GM12892 (cell line): Measurements from ENCODE around the gene NRP1.

Experiments used
- DNase-seq: peaks from one replicate; pipeline ENCODE4 v3.0.0; 2011; ENCODE audit not compliant: insufficient read length
- FAIRE-seq: peaks from 2 replicates; lab custom pipeline; 2011; peaks lifted over from hg19 to GRCh38; lab: Jason Lieb, UNC
- POLR2A ChIP-seq: IDR thresholded peaks from 2 replicates; pipeline ENCODE4 v1.6.1; 2011; ENCODE audit warnings: low read depth, low read length, control low read depth
- POLR2AphosphoS5 ChIP-seq: IDR thresholded peaks from 2 replicates; pipeline ENCODE4 v1.6.1; 2011; ENCODE audit warnings: low read depth, low read length, control low read depth
- TAF1 ChIP-seq: IDR thresholded peaks from 2 replicates; pipeline ENCODE4 v1.6.1; 2011; ENCODE audit warnings: low read depth, mild to moderate bottlenecking, control low read depth, low read length, borderline replicate concordance

Gene NRP1

GRCh38 chr10:33368086-33368485, 33.6 kb upstream of the NRP1 start:
- FAIRE-seq: no peak
- TF ChIP-seq POLR2AphosphoS5 (no peak), TAF1 (no peak), POLR2A (no peak)

GRCh38 chr10:33365871-33366411, 31.5 kb upstream of the NRP1 start:
- FAIRE-seq: no peak

More at GRCh38 chr10:33368086-33368485, 33.6 kb upstream of the NRP1 start:
- DNase-seq: no peak

GRCh38 chr10:33365301-33365700, 30.8 kb upstream of the NRP1 start:
- no peak for DNase-seq
- FAIRE-seq: no peak
- TF ChIP-seq POLR2A: no peak

More at GRCh38 chr10:33365871-33366411, 31.5 kb upstream of the NRP1 start:
- DNase-seq: no peak
- TF ChIP-seq POLR2AphosphoS5 (no peak), POLR2A (no peak), TAF1 (no peak)

GRCh38 chr10:33363106-33363505, 28.6 kb upstream of the NRP1 start:
- FAIRE-seq (no peak), DNase-seq (no peak)
- TF ChIP-seq POLR2AphosphoS5 (no peak), TAF1 (no peak), POLR2A (no peak)

GRCh38 chr10:33358016-33358415, 23.5 kb upstream of the NRP1 start:
- DNase-seq (no peak), FAIRE-seq (no peak)
- TF ChIP-seq POLR2AphosphoS5: no peak
- TF ChIP-seq POLR2A: no peak
- TF ChIP-seq TAF1: no peak

GRCh38 chr10:33355274-33355673, 20.8 kb upstream of the NRP1 start:
- no peak for FAIRE-seq
- TF ChIP-seq POLR2A (no peak), POLR2AphosphoS5 (no peak), TAF1 (no peak)
- DNase-seq: no peak

GRCh38 chr10:33353853-33354252, 19.4 kb upstream of the NRP1 start:
- TF ChIP-seq POLR2AphosphoS5 (no peak), POLR2A (no peak), TAF1 (no peak)
- FAIRE-seq: no peak
- DNase-seq: no peak

- FAIRE-seq (no peak), DNase-seq (no peak)
- TF ChIP-seq POLR2AphosphoS5: no peak
- no peak for TF ChIP-seq POLR2A
- no peak for TF ChIP-seq TAF1
Measured at GRCh38 chr10:33353334-33353733, 18.9 kb upstream of the NRP1 start.

- TF ChIP-seq POLR2AphosphoS5 (no peak), POLR2A (no peak), TAF1 (no peak)
- FAIRE-seq (no peak), DNase-seq (no peak)
Measured at GRCh38 chr10:33352615-33353014, 18.1 kb upstream of the NRP1 start.

- FAIRE-seq (no peak), DNase-seq (no peak)
- TF ChIP-seq TAF1 (no peak), POLR2A (no peak)
Measured at GRCh38 chr10:33352175-33352574, 17.7 kb upstream of the NRP1 start.

GRCh38 chr10:33350041-33350440, 15.6 kb upstream of the NRP1 start:
- TF ChIP-seq TAF1 (no peak), POLR2AphosphoS5 (no peak)
- no peak for DNase-seq
- FAIRE-seq: no peak

- FAIRE-seq (no peak), DNase-seq (no peak)
- TF ChIP-seq POLR2AphosphoS5 (no peak), POLR2A (no peak), TAF1 (no peak)
Measured at GRCh38 chr10:33349268-33349667, 14.8 kb upstream of the NRP1 start.

- TF ChIP-seq POLR2A: no peak
- no peak for TF ChIP-seq POLR2AphosphoS5
- TF ChIP-seq TAF1: no peak
- DNase-seq: no peak
- no peak for FAIRE-seq
Measured at GRCh38 chr10:33347211-33347610, 12.7 kb upstream of the NRP1 start.
